Endothelial cell of umbilical vein (primary cell): ENCODE results near the gene CTSL. TPM values are rescaled to one million over a fixed set of nuclear protein-coding genes. Genes with fewer than 3 reads are reported as not detected.

Experiments used
- BruUV-seq: library from RNA; stranded (reverse); fragments of 400-500 nt; replicated peaks from 2 replicates; lab custom pipeline; 2021; lab: Mats Ljungman, UMichigan
- CTCF ChIA-PET: fragments of 300-600, 350-600 bp; sonication (Branson Sonifier 250); formaldehyde crosslinking; loops from one replicate; lab custom pipeline; 2021; ENCODE audit warnings: antibody characterized with exemption, inconsistent platforms; lab: Charles Lee
- POLR2A ChIA-PET: fragments of 300-600, 350-600 bp; sonication (Branson Sonifier 250); formaldehyde crosslinking; loops from one replicate; lab custom pipeline; 2021; ENCODE audit warnings: antibody characterized with exemption, inconsistent platforms; lab: Charles Lee
- DNase-seq: peaks from one replicate; pipeline ENCODE4 v3.0.0-alpha.2; 2011; ENCODE audit warnings: low read depth, low spot score
- FAIRE-seq: peaks from 2 replicates; lab custom pipeline; 2011; peaks lifted over from hg19 to GRCh38; lab: Jason Lieb, UNC
- H2AFZ ChIP-seq: 2 replicates; pipeline ENCODE4 v1.6.0; 2012; ENCODE audit warnings: low read depth, low read length, control low read depth, inconsistent platforms
- H3K27ac ChIP-seq: 2 replicates; pipeline ENCODE4 v1.5.1; 2011; ENCODE audit warnings: low read depth, mild to moderate bottlenecking, control low read depth, low read length, moderate library complexity; ENCODE audit not compliant: insufficient read depth
- H3K27me3 ChIP-seq, 2 experiments: 2 replicates each; pipeline versions ENCODE4 v1.6.0 to v1.6.1; 2011; ENCODE audit warnings: low read length in 2 of 2, mixed read lengths in 1 of 2; ENCODE audit not compliant: control insufficient read depth in 2 of 2, insufficient read depth in 2 of 2
- H3K36me3 ChIP-seq, 2 experiments: 2 replicates in 1 of 2; 3 replicates in 1 of 2; pipeline ENCODE4 v1.5.1; 2011; ENCODE audit warnings: low read length in 2 of 2, mild to moderate bottlenecking in 1 of 2, moderate library complexity in 1 of 2; ENCODE audit not compliant: control insufficient read depth in 2 of 2, insufficient read depth in 2 of 2; ENCODE audit errors: extremely low read depth in 1 of 2
- H3K4me1 ChIP-seq: 3 replicates; pipeline ENCODE4 v1.5.1; 2011; ENCODE audit warnings: mild to moderate bottlenecking, low read length; ENCODE audit not compliant: control insufficient read depth, insufficient read depth; ENCODE audit errors: extremely low read depth
- H3K4me2 ChIP-seq: 2 replicates; pipeline ENCODE4 v1.6.1; 2011; ENCODE audit warnings: low read length, control low read depth, mixed read lengths; ENCODE audit not compliant: insufficient read depth
- H3K4me3 ChIP-seq, 3 experiments: fragments of 200-600 bp in 1 of 3; sonication (generic), shearing (Covaris generic) in 1 of 3; replicated peaks in 1 of 3; 2 replicates each; pipeline ENCODE4 v1.5.1; 2011 to 2016; ENCODE audit warnings: control low read depth in 3 of 3, low read length in 3 of 3, mild to moderate bottlenecking in 2 of 3, inconsistent platforms in 1 of 3, low read depth in 1 of 3, moderate library complexity in 1 of 3; ENCODE audit not compliant: insufficient read depth in 1 of 3
- H3K79me2 ChIP-seq: 2 replicates; pipeline ENCODE4 v1.6.0; 2012; ENCODE audit warnings: low read length, inconsistent platforms; ENCODE audit not compliant: control insufficient read depth, insufficient read depth
- H3K9ac ChIP-seq: replicated peaks from 2 replicates; pipeline ENCODE3; 2011; ENCODE audit warnings: low read length, control low read depth; ENCODE audit not compliant: insufficient read depth; ENCODE audit errors: extremely low read depth
- H3K9me1 ChIP-seq: replicated peaks from 3 replicates; pipeline ENCODE4 v1.6.0; 2011; ENCODE audit warnings: mild to moderate bottlenecking, low read length; ENCODE audit not compliant: control insufficient read depth, insufficient read depth; ENCODE audit errors: extremely low read depth
- H3K9me3 ChIP-seq: replicated peaks from 2 replicates; pipeline ENCODE4 v1.5.1; 2012; ENCODE audit warnings: low read length, inconsistent platforms; ENCODE audit not compliant: control insufficient read depth, insufficient read depth
- H4K20me1 ChIP-seq: replicated peaks from 2 replicates; pipeline ENCODE3; 2011; ENCODE audit warnings: mild to moderate bottlenecking, low read length; ENCODE audit not compliant: control insufficient read depth, insufficient read depth; ENCODE audit errors: extremely low read depth
- FOS ChIP-seq: IDR thresholded peaks from 2 replicates; pipeline ENCODE4 v1.6.1; 2011; ENCODE audit warnings: mild to moderate bottlenecking, low read length, moderate library complexity, borderline replicate concordance; ENCODE audit not compliant: insufficient read depth
- GATA2 ChIP-seq: IDR thresholded peaks from 2 replicates; pipeline ENCODE4 v1.7.0; 2011; ENCODE audit warnings: low read depth, mild to moderate bottlenecking, moderate library complexity, mixed read lengths, low read length; ENCODE audit not compliant: insufficient read length, insufficient read depth
- JUN ChIP-seq: IDR thresholded peaks from 2 replicates; pipeline ENCODE4 v1.6.1; 2011; ENCODE audit warnings: borderline replicate concordance, low read depth; ENCODE audit not compliant: insufficient read length, insufficient read depth
- MAX ChIP-seq: IDR thresholded peaks from 2 replicates; pipeline ENCODE4 v1.6.1; 2011; ENCODE audit not compliant: insufficient read depth, insufficient read length
- POLR2A ChIP-seq: IDR thresholded peaks from 2 replicates; pipeline ENCODE4 v1.6.1; 2012; ENCODE audit warnings: low read depth, mild to moderate bottlenecking, control low read depth, low read length
- dilution Hi-C: fragments of 300-500 bp; cut with MboI; formaldehyde crosslinking; loops from one replicate; pipeline ENCODE4 v1.15.0; 2019; ENCODE audit warnings: low sequenced_read_pairs; ENCODE audit not compliant: extremely low pct_ligation_motif_present
- intact Hi-C: fragments of 100-400 bp; cut with micrococcal nuclease; formaldehyde crosslinking; loops from one replicate; pipeline ENCODE4 v1.10.0; 2022
- polyA plus RNA-seq, 4 experiments: library from polyadenylated mRNA; depleted of rRNA in 3 of 4; stranded (reverse) in 3 of 4; unstranded in 1 of 4; fragments of >200 nt; gene quantifications; 2 replicates each; pipeline versions ENCODE4 v1.2.1 to v1.2.3, GENCODE V29; 2011 to 2012; ENCODE audit warnings: missing spikeins in 1 of 4
- total RNA-seq: library from RNA; stranded (reverse); gene quantifications from 2 replicates; pipeline ENCODE4 v1.2.3, GENCODE V29; 2021

Gene CTSL
- total and polyA plus RNA-seq, 2 donors (not counting 3 experiments of a cell fraction or from before 2014, with no cell fraction given) = 98.4 to 107 TPM

- FAIRE-seq = no peak
- H3K79me2 ChIP-seq = no peaks in the 10 kb centered on the region
- CTCF ChIA-PET = no interaction called here
- H3K4me2 ChIP-seq = no peak overlapping the region
- dilution Hi-C loops = no loop called here
- BruUV-seq = no TSS peak
- H3K36me3 ChIP-seq = no peaks in the 10 kb centered on the region
- H3K4me1 ChIP-seq = peaks cover 16% of the 10 kb centered on the region
- no peaks in the 10 kb centered on the region for H3K27me3 ChIP-seq
- H2AFZ ChIP-seq = no peak overlapping the region
- intact Hi-C loops = loop anchor here (10.0 kb wide), 1 partner anchor 667 kb away; the partner anchor contains the start of gene SPIN1
- H3K9me1 ChIP-seq = no peaks in the 10 kb centered on the region
- no peak for TF ChIP-seq JUN
- no peak for TF ChIP-seq FOS
- no peak for TF ChIP-seq MAX
- no peak for TF ChIP-seq POLR2A
- no peak for TF ChIP-seq GATA2
- DNase-seq = no peak
- no peak overlapping the region for H3K9ac ChIP-seq
- POLR2A ChIA-PET = no interaction called here
- H3K4me3 ChIP-seq = no peak overlapping the region
- H3K9me3 ChIP-seq = no peaks in the 10 kb centered on the region
- no peak overlapping the region for H3K27ac ChIP-seq
- no peaks in the 10 kb centered on the region for H4K20me1 ChIP-seq
These were observed 7.7 kb upstream of the CTSL start for GRCh38 chr9:87718231-87718630.

- Histone ChIP-seq H3K9me3 (no peaks in the 10 kb centered on the region), H3K9ac (no peak overlapping the region), H3K4me3 (no peak overlapping the region), H3K27ac (no peak overlapping the region), H3K4me2 (no peak overlapping the region), H2AFZ (no peak overlapping the region), H3K36me3 (no peaks in the 10 kb centered on the region), H4K20me1 (no peaks in the 10 kb centered on the region), H3K9me1 (no peaks in the 10 kb centered on the region), H3K79me2 (no peaks in the 10 kb centered on the region), H3K4me1 (peaks cover 10% of the 10 kb centered on the region), H3K27me3 (no peaks in the 10 kb centered on the region)
- intact Hi-C loops = loop anchor here (10.0 kb wide), 1 partner anchor 666 kb away; the partner anchor contains the start of gene SPIN1
- no peak for FAIRE-seq
- CTCF ChIA-PET = no interaction called here
- POLR2A ChIA-PET = no interaction called here
- dilution Hi-C loops = no loop called here
- no peak for TF ChIP-seq POLR2A
- no TSS peak for BruUV-seq
- DNase-seq = no peak
These were observed 6.9 kb upstream of the CTSL start for GRCh38 chr9:87718852-87719612.
